Activated T-cell treated with anti-CD3 and anti-CD28 coated beads for 24 hours (primary cell): ENCODE measurements around the gene HIVEP2.

ENCODE experiments used
- DNase-seq: peaks from one replicate; pipeline ENCODE4 v3.0.0-alpha.2; 2020; ENCODE audit warnings: low read depth

HIVEP2 gene

GRCh38 chr6:142729618-142730017 lies 215.4 kb downstream of the HIVEP2 start:
- DNase-seq: no peak

- DNase-seq: no peak
Measured at GRCh38 chr6:142728910-142729481, 216.0 kb downstream of the HIVEP2 start.

GRCh38 chr6:142728364-142728763 lies 216.6 kb downstream of the HIVEP2 start:
- DNase-seq: no peak

GRCh38 chr6:142726616-142727015 lies 218.4 kb downstream of the HIVEP2 start:
- DNase-seq: no peak

- no peak for DNase-seq
Measured at GRCh38 chr6:142725024-142725770, 219.8 kb downstream of the HIVEP2 start.

- no peak for DNase-seq
Measured at GRCh38 chr6:142722841-142723240, 222.1 kb downstream of the HIVEP2 start.

- no peak for DNase-seq
Measured at GRCh38 chr6:142722012-142722411, 223.0 kb downstream of the HIVEP2 start.

GRCh38 chr6:142721215-142721920 lies 223.6 kb downstream of the HIVEP2 start:
- no peak for DNase-seq

GRCh38 chr6:142718667-142719191 lies 226.2 kb downstream of the HIVEP2 start:
- DNase-seq: no peak

- DNase-seq: no peak
Measured at GRCh38 chr6:142716097-142716496, 228.9 kb downstream of the HIVEP2 start.

- no peak for DNase-seq
Measured at GRCh38 chr6:142714951-142715785, 229.8 kb downstream of the HIVEP2 start.

- DNase-seq: no peak
Measured at GRCh38 chr6:142713959-142714358, 231.0 kb downstream of the HIVEP2 start.

- DNase-seq: no peak
Measured at GRCh38 chr6:142712231-142712630, 232.7 kb downstream of the HIVEP2 start.

- DNase-seq: no peak
Measured at GRCh38 chr6:142708651-142709050, 236.3 kb downstream of the HIVEP2 start.

GRCh38 chr6:142707255-142707654 lies 237.7 kb downstream of the HIVEP2 start:
- no peak for DNase-seq

- no peak for DNase-seq
Measured at GRCh38 chr6:142706210-142706609, 238.8 kb downstream of the HIVEP2 start.

GRCh38 chr6:142705054-142705453 lies 239.9 kb downstream of the HIVEP2 start:
- no peak for DNase-seq

- no peak for DNase-seq
Measured at GRCh38 chr6:142702501-142703460, 242.2 kb downstream of the HIVEP2 start.
